CD4-positive, CD25-positive, alpha-beta regulatory T cell (primary cell): Measurements from ENCODE around the gene SLC25A45. TPM values are rescaled to one million over a fixed set of nuclear protein-coding genes. Genes with fewer than 3 reads are reported as not detected.

ENCODE experiments used
- ATAC-seq, 2 donors: fragments of 150-1000 bp; cut with Tn5 transposase; one replicate each; pipeline ENCODE4 v1.10.0; 2021; ENCODE audit warnings: low read depth in 2 of 2, moderate number of reproducible peaks in 2 of 2, moderate library complexity in 1 of 2
- DNase-seq, 3 donors: peaks; one replicate each; pipeline versions ENCODE4 v3.0.0 to v3.0.0-alpha.2; 2012 to 2022; ENCODE audit warnings: mixed read lengths in 1 of 3
- H3K27ac ChIP-seq: one replicate; pipeline ENCODE4 v1.7.0; 2013; ENCODE audit warnings: mild to moderate bottlenecking, low read length; ENCODE audit not compliant: insufficient read depth, poor library complexity, severe bottlenecking
- H3K27me3 ChIP-seq: one replicate; pipeline ENCODE4 v1.7.0; 2013; ENCODE audit warnings: low read length; ENCODE audit not compliant: control insufficient read depth, insufficient read depth
- H3K36me3 ChIP-seq: one replicate; pipeline ENCODE4 v1.7.0; 2013; ENCODE audit warnings: mild to moderate bottlenecking, low read length, moderate library complexity; ENCODE audit not compliant: control insufficient read depth, insufficient read depth
- H3K4me1 ChIP-seq: 2 replicates; pipeline ENCODE4 v1.7.0; 2013; ENCODE audit warnings: mild to moderate bottlenecking, low read length; ENCODE audit not compliant: insufficient read depth, control insufficient read depth, poor library complexity, severe bottlenecking
- H3K4me3 ChIP-seq: one replicate; pipeline ENCODE4 v1.7.0; 2013; ENCODE audit warnings: low read depth, mild to moderate bottlenecking, low read length, moderate library complexity
- H3K9me3 ChIP-seq, 2 experiments: 1 replicate in 1 of 2; 2 replicates in 1 of 2; pipeline ENCODE4 v1.7.0; 2013; ENCODE audit warnings: low read length in 2 of 2, mild to moderate bottlenecking in 1 of 2, moderate library complexity in 1 of 2; ENCODE audit not compliant: control insufficient read depth in 2 of 2
- H3K27ac Mint-ChIP-seq, 3 donors: one replicate each; pipeline ENCODE4 v1.8.0; 2020 to 2022; ENCODE audit warnings: mild to moderate bottlenecking in 3 of 3, mixed read lengths in 3 of 3, moderate library complexity in 2 of 3
- H3K27me3 Mint-ChIP-seq: one replicate; pipeline ENCODE4 v1.8.0; 2022; ENCODE audit warnings: mild to moderate bottlenecking, mixed read lengths
- H3K36me3 Mint-ChIP-seq: one replicate; pipeline ENCODE4 v1.8.0; 2020; ENCODE audit warnings: mixed read lengths
- H3K4me1 Mint-ChIP-seq, 4 donors: one replicate each; pipeline ENCODE4 v1.8.0; 2020 to 2022; ENCODE audit warnings: mixed read lengths in 4 of 4, mild to moderate bottlenecking in 1 of 4
- H3K4me3 Mint-ChIP-seq, 4 donors: one replicate each; pipeline ENCODE4 v1.8.0; 2020 to 2022; ENCODE audit warnings: mild to moderate bottlenecking in 4 of 4, mixed read lengths in 4 of 4, moderate library complexity in 3 of 4
- H3K9me3 Mint-ChIP-seq, 7 donors: one replicate each; pipeline ENCODE4 v1.8.0; 2020 to 2022; ENCODE audit warnings: mixed read lengths in 7 of 7, mild to moderate bottlenecking in 3 of 7, moderate library complexity in 2 of 7
- polyA plus RNA-seq, 4 donors: library from polyadenylated mRNA; unstranded; fragments of 300-500 nt; fragmentation: Illumina TruSeq; gene quantifications; one replicate each; pipeline ENCODE4 v1.2.3, GENCODE V29; 2021
- total RNA-seq: library from RNA; stranded (reverse); gene quantifications from one replicate; pipeline ENCODE4 v1.2.3, GENCODE V29; 2022

Gene SLC25A45
- total and polyA plus RNA-seq, 5 donors from 2014 or later, result 11.1 to 40.3 (median 14.0) TPM

DNA sequence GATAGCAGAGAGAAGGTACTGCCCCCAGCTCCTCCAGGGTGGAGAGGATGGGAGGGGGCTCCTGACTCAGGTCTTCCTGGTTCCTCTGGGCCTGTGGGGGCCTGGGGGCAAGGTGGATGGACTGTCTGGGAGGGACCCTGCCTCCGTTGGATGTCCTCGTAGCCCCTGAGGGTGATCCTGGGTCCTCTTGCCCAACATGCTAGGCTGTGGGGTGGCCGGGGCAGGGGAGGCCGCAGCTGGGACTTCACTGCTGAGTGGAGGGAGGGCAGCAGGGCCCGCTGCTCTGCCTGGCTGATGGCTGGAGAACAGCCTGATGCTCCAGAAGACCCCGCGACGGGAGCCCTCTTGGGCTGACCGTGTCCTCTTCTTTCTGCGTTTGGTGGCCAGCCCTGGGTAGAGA lies 17.4 kb upstream of the SLC25A45 start:
- no peaks in the 10 kb centered on the region for H3K27me3 Mint-ChIP-seq
- no peak overlapping the region for H3K27ac ChIP-seq
- H3K27ac Mint-ChIP-seq, result no peak overlapping the region
- DNase-seq, result no peak
- peaks cover 0 to 14% (median 5%) of the 10 kb centered on the region in 4 donors for H3K4me1 Mint-ChIP-seq
- peaks cover 62% of the 10 kb centered on the region for H3K36me3 ChIP-seq
- no peaks in the 10 kb centered on the region for H3K9me3 Mint-ChIP-seq
- H3K4me3 ChIP-seq, result no peak overlapping the region
- H3K9me3 ChIP-seq, result no peaks in the 10 kb centered on the region
- no peak for ATAC-seq
- peaks cover 23% of the 10 kb centered on the region for H3K36me3 Mint-ChIP-seq
- no peaks in the 10 kb centered on the region for H3K27me3 ChIP-seq
- no peak overlapping the region for H3K4me3 Mint-ChIP-seq
- no peaks in the 10 kb centered on the region for H3K4me1 ChIP-seq

DNA sequence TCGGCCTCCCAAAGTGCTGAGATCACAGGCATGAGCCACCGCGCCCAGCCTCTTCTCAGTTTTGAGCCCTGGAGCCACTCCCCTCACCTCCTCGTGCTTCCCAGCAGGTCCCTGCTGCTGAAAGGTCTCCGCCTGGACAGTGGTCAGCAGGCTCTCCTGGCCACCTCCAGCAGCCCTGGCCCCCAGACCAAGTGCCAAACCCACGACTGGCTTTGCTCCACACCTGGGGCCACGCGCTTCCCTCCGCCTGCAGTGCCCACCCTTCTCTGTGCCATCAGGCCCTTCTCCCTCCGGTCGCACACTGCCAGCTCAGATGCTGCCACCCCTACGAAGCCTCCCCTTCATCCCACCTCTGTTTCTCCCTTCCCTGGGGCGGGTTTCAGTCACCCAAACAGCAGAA lies 16.8 kb upstream of the SLC25A45 start:
- Histone ChIP-seq H3K36me3 (peaks cover 60% of the 10 kb centered on the region), H3K4me3 (no peak overlapping the region)

DNA sequence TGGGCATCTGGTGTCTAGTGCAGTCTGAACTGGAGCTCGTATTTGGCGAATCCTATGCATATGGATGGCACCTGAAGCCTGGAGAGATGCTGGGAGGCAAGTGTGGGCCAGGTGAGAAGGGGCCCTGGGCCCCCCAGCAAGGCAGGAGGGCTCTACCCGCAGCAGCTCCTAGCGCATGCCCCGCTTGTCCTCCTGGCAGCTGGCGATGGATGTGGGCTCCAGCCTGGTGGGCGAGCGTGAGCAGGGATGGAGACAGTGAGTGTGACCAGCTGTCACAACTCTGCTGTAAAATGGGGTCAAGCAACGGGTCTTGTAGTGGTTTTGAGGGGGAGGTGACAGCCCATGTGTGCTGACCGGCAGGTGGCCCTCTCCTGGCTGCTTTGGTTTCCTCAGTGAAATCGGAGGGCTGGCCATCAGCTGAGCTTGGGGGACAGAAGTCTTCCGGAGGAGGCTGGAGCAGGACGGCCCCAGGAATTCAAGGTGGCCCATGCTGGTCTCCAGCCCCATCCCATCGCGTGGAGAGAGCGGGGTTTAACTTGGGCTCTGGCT lies 16.0 kb upstream of the SLC25A45 start:
- DNase-seq, result no peak
- Mint-ChIP-seq H3K4me3 (no peak overlapping the region), H3K27ac (no peak overlapping the region)

More for the DNA sequence above, 16.8 kb upstream of the SLC25A45 start:
- peaks cover 23% of the 10 kb centered on the region for H3K36me3 Mint-ChIP-seq
- H3K27me3 Mint-ChIP-seq, result no peaks in the 10 kb centered on the region
- ATAC-seq, result no peak
- Histone ChIP-seq H3K4me1 (no peaks in the 10 kb centered on the region), H3K9me3 (no peaks in the 10 kb centered on the region), H3K27me3 (no peaks in the 10 kb centered on the region), H3K27ac (no peak overlapping the region)
- H3K4me3 Mint-ChIP-seq, result no peak overlapping the region
- H3K27ac Mint-ChIP-seq, result peak overlapping the region in 2 of 3 donors; percentile 38 to 87
- peaks cover 0 to 14% (median 5%) of the 10 kb centered on the region in 4 donors for H3K4me1 Mint-ChIP-seq
- H3K9me3 Mint-ChIP-seq, result no peaks in the 10 kb centered on the region
- DNase-seq, result no peak

DNA sequence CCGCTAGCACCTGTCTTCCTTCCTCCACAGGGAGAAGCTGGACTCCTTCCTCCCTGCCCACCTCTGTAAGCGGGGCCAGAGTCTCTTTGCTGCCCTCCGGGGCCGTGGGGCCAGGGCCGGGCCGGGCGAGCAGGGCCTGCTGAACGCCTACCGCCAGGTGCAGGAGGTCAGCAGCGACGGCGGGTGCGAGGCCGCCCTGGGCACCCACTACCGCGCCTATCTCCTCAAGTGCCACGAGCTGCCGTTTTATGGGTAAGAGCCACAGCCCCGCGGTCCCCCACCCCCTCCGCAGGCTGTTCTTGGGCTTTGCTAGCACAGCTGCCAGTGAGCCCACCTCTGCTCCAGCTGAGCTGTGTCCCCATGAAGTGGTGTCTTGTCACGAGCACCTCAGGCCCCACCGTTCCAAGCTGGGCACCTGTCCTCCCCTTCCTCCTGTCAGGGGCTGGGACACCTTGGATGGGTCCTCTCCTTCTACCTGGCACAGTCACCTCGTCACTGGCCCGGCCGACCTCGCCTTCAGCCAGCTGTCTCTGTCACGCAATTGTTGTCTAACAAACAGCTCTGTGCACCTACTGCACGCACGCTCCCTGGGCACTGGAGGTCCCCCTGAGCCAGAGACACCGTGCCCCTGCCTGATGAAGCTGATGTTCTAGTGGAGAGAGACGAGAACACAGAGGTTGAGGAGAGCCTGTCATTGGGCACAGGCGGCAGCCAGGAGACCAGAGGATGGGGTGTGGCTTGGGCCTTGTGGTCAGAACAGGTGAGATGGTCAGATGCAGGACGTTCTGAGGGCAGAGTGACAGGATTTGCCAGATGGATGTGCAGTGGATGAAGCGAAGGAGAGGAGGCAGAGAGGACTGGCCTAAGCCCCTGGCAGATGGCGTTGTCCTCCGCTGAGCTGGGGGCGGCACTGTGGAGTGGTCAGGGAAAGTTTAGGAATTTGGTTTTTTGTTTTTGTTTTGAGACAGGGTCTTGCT lies 14.6 kb upstream of the SLC25A45 start:
- Mint-ChIP-seq H3K36me3 (peaks cover 20% of the 10 kb centered on the region), H3K4me1 (peaks cover 0 to 13% (median 3%) of the 10 kb centered on the region in 4 donors), H3K27me3 (no peaks in the 10 kb centered on the region), H3K27ac (peak overlapping the region in 2 of 3 donors; percentile 32 to 72), H3K4me3 (no peak overlapping the region), H3K9me3 (no peaks in the 10 kb centered on the region)
- ATAC-seq (no peak), DNase-seq (no peak)
- no peaks in the 10 kb centered on the region for H3K27me3 ChIP-seq
- no peaks in the 10 kb centered on the region for H3K9me3 ChIP-seq
- no peak overlapping the region for H3K4me3 ChIP-seq
- no peaks in the 10 kb centered on the region for H3K4me1 ChIP-seq
- no peak overlapping the region for H3K27ac ChIP-seq
- H3K36me3 ChIP-seq, result peaks cover 55% of the 10 kb centered on the region

More for the DNA sequence above, 16.0 kb upstream of the SLC25A45 start:
- no peak overlapping the region for H3K4me3 ChIP-seq
- no peak for ATAC-seq
- H3K9me3 ChIP-seq, result no peaks in the 10 kb centered on the region
- no peaks in the 10 kb centered on the region for H3K27me3 Mint-ChIP-seq
- no peaks in the 10 kb centered on the region for H3K4me1 ChIP-seq
- no peaks in the 10 kb centered on the region for H3K9me3 Mint-ChIP-seq
- peaks cover 0 to 11% (median 3%) of the 10 kb centered on the region in 4 donors for H3K4me1 Mint-ChIP-seq
- no peak overlapping the region for H3K27ac ChIP-seq
- H3K27me3 ChIP-seq, result no peaks in the 10 kb centered on the region
- peaks cover 21% of the 10 kb centered on the region for H3K36me3 Mint-ChIP-seq
- H3K36me3 ChIP-seq, result peaks cover 57% of the 10 kb centered on the region

DNA sequence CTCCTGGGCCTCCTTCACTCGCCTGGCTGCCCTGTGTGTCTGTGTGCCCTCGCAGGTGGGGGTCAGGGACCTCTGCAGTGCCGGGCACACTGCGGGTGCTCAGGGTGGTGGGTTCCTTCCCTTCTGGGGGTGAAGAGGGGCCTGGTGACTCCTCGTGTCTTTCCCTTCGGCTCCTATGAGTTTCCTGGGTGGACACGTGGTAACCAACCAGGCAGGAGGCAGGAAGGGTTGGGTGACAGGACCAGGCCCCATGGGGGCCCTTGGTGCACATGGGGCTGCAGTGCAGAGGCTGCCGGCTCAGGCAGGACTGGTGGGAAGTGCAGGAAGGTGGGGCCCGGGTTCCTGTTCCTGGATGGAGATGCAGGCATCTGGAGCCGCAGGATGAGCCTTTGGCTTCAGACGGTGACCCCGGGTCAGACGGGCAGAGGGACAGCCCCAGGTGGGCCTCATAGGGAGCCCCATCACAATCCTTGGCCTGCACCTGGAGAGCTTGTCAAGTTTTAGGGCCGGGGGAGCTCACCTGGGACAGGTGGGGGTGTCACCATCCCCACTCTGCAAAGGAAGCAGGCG lies 13.6 kb upstream of the SLC25A45 start:
- Mint-ChIP-seq H3K27ac (no peak overlapping the region), H3K4me1 (peaks cover 0 to 18% (median 3%) of the 10 kb centered on the region in 4 donors), H3K27me3 (no peaks in the 10 kb centered on the region), H3K4me3 (no peak overlapping the region), H3K9me3 (no peaks in the 10 kb centered on the region), H3K36me3 (peaks cover 16% of the 10 kb centered on the region)
- no peaks in the 10 kb centered on the region for H3K9me3 ChIP-seq
- H3K4me1 ChIP-seq, result no peaks in the 10 kb centered on the region
- no peak overlapping the region for H3K4me3 ChIP-seq
- ATAC-seq (no peak), DNase-seq (no peak)
- H3K27me3 ChIP-seq, result no peaks in the 10 kb centered on the region
- H3K27ac ChIP-seq, result no peak overlapping the region
- H3K36me3 ChIP-seq, result peaks cover 54% of the 10 kb centered on the region

DNA sequence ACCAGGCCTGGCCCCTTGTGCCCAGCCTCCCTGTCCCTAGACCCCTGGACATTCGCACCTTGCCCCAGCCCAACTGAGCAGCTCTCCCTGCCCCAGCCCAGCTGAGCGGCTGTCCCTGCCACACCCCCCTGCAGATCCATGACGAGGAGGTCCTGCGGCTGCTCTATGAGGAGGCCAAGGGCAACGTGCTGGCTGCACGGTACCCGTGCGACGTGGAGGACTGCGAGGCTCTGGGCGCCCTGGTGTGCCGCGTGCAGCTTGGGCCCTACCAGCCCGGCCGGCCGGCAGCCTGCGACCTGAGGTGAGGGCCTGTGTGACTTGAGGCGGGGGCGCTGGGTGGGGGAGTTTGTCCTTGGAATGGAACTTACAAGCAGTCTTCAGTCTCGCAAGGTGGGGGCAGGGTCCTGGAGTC lies 11.7 kb upstream of the SLC25A45 start:
- Histone ChIP-seq H3K4me1 (peaks cover 18% of the 10 kb centered on the region), H3K36me3 (peaks cover 50% of the 10 kb centered on the region), H3K4me3 (no peak overlapping the region), H3K9me3 (no peaks in the 10 kb centered on the region), H3K27me3 (no peaks in the 10 kb centered on the region), H3K27ac (no peak overlapping the region)
- Mint-ChIP-seq H3K27me3 (no peaks in the 10 kb centered on the region), H3K9me3 (no peaks in the 10 kb centered on the region), H3K4me3 (no peak overlapping the region), H3K4me1 (peaks cover 0 to 34% (median 12%) of the 10 kb centered on the region in 4 donors), H3K27ac (no peak overlapping the region), H3K36me3 (peaks cover 16% of the 10 kb centered on the region)
- no peak for DNase-seq
- no peak for ATAC-seq

DNA sequence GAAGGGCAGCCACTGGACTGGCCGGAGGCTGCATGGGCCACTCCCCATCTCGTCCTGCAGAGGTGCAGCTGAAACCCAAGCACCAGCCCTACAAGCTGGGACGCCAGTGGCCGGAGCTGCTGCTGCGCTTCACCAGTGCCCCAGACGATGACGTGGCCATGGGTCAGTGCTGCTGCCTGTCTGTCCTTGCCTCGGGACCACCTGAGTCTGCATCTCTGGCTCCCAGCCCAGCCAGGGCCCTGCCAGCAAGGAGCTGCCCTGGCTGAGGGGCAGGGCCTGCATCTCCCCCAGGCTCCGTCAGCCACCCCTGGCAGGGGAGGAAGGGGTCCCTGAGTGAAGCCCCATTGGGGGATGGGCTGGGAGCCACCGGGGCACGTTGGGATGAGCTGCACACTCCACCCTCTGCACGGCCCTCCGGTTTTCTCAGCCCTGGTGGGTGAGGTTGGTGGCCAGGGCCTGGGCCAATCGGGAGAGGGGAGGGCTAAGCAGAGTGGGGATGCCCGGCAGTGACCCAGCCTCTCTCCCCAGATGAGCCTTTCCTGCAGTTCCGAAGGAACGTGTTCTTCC lies 11.2 kb upstream of the SLC25A45 start:
- Histone ChIP-seq H3K36me3 (peaks cover 48% of the 10 kb centered on the region), H3K4me1 (peaks cover 24% of the 10 kb centered on the region), H3K4me3 (no peak overlapping the region), H3K27ac (no peak overlapping the region), H3K27me3 (no peaks in the 10 kb centered on the region), H3K9me3 (no peaks in the 10 kb centered on the region)
- no peaks in the 10 kb centered on the region for H3K27me3 Mint-ChIP-seq
- no peaks in the 10 kb centered on the region for H3K9me3 Mint-ChIP-seq
- H3K27ac Mint-ChIP-seq, result no peak overlapping the region
- ATAC-seq, result no peak
- H3K4me1 Mint-ChIP-seq, result peaks cover 0 to 39% (median 17%) of the 10 kb centered on the region in 4 donors
- DNase-seq, result no peak
- H3K36me3 Mint-ChIP-seq, result peaks cover 15% of the 10 kb centered on the region
- no peak overlapping the region for H3K4me3 Mint-ChIP-seq
